Measurements from ENCODE around the gene JAK3. TPM values are rescaled to one million over a fixed set of nuclear protein-coding genes. Genes with fewer than 3 reads are reported as not detected.

The JAK3 gene
- total RNA-seq (2022) (not detected in 2 replicates), Bru-seq, nascent RNA (not detected), BruChase-seq, experiment 1, labeled RNA remaining after a 2-hour chase (percentile 1 among the genes with signal in this experiment), BruChase-seq, experiment 2, labeled RNA remaining after a 6-hour chase (percentile 7 among the genes with signal in this experiment)
- long read RNA-seq = 0 reads

DNA sequence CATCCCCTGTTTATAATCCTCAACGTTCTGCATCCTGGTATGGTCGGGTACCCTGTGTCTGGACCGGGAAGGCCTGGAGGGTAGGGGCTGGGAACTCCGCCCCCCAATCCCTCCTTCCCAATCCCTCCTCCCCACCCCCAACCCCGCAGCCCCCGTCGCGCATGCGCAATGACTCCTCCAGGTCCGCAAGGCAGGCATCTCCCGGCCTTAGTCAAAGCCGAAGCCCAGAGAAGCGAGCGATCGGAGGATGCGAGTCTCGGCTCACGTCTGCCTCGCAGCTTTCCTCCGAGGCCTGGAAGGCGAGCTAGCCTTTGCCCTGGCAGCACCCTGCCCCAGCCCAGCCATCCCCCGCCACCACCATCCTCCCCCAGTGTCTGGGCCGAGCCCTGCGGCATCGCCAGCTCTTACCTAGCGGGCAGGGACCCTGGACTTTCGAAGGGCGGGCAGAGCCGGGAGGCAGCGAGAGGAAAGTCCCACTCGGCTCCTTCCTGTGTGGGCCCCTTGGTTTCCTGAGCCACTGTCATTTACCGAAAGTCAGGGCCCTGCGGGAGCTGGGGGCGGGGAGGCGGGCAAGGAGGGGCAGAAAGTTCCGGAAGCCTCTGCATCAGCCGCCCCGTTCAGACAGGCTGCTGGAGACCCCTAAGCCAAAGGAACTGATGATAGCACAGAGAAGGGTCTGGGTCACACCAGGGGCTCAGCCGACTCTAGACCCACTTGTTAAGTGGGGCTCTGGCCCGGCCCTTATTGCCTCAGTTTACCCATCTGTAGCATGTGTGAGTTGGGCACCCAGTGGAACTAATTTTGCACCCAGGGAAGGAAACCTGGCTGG lies at the start of gene JAK3:
TSS of gene JAK3 (minus strand) at position 445 of the 829 bp plus-strand sequence. CDS start 3,565 bp downstream, outside the sequence.
- H3K4me3 Mint-ChIP-seq (ENCODE audit: unreplicated experiment) = no peak within 1 kb of the TSS
- no peaks in the 10 kb centered on the region for H3K9me3 ChIP-seq
- H3K36me3 ChIP-seq (ENCODE audit: control insufficient read depth, insufficient read depth, low read length) = no peaks in the 10 kb centered on the region
- H3K4me1 Mint-ChIP-seq (ENCODE audit: low read depth, unreplicated experiment) = no peaks in the 10 kb centered on the region
- no TSS peak for BruUV-seq (replicated peaks)
- H3K4me3 ChIP-seq (ENCODE audit: low read depth, low read length) = no peak within 1 kb of the TSS; the same call in 1 of the 2 replicates
- TF ChIP-seq CTCF (IDR thresholded peaks at IDR 0.05; ENCODE audit: insufficient read depth in 1 of 2, low read depth in 1 of 2, low read length in 1 of 2, severe bottlenecking in 1 of 2, unreplicated experiment in 1 of 2) = no peak
- DNase-seq = no peak
- no peaks in the 10 kb centered on the region for H3K9me3 Mint-ChIP-seq (ENCODE audit: unreplicated experiment)
- H3K36me3 Mint-ChIP-seq (ENCODE audit: insufficient read depth, unreplicated experiment) = no peaks in the 10 kb centered on the region
- H3K4me1 ChIP-seq = no peaks in the 10 kb centered on the region
- intact Hi-C loops (cut with micrococcal nuclease; ENCODE audit: unreplicated experiment) = no loop called here
- no peak within 1 kb of the TSS for H3K27ac Mint-ChIP-seq (ENCODE audit: unreplicated experiment)
- no peaks in the 10 kb centered on the region for H3K27me3 Mint-ChIP-seq (ENCODE audit: insufficient read depth, unreplicated experiment)
- ChIA-PET CTCF (no interaction called here), POLR2A (no interaction called here)
- H3K27me3 ChIP-seq (replicated peaks; ENCODE audit: control insufficient read depth, insufficient read depth, low read length) = no peaks in the 10 kb centered on the region

- H3K4me1 Mint-ChIP-seq (ENCODE audit: low read depth, unreplicated experiment) = no peaks in the 10 kb centered on the region
- H3K27me3 ChIP-seq (replicated peaks; ENCODE audit: control insufficient read depth, insufficient read depth, low read length) = no peaks in the 10 kb centered on the region
- H3K9me3 Mint-ChIP-seq (ENCODE audit: unreplicated experiment) = no peaks in the 10 kb centered on the region
- no peak overlapping the region for H3K4me3 Mint-ChIP-seq (ENCODE audit: unreplicated experiment)
- peaks cover 15% of the 10 kb centered on the region for H3K27me3 Mint-ChIP-seq (ENCODE audit: insufficient read depth, unreplicated experiment)
- TF ChIP-seq CTCF (IDR thresholded peaks at IDR 0.05; ENCODE audit: insufficient read depth in 1 of 2, low read depth in 1 of 2, low read length in 1 of 2, severe bottlenecking in 1 of 2, unreplicated experiment in 1 of 2) = no peak
- no peak overlapping the region for H3K4me3 ChIP-seq (ENCODE audit: low read depth, low read length)
- intact Hi-C loops (cut with micrococcal nuclease; ENCODE audit: unreplicated experiment) = no loop called here
- no peaks in the 10 kb centered on the region for H3K9me3 ChIP-seq
- no peak for DNase-seq
- H3K4me1 ChIP-seq = no peaks in the 10 kb centered on the region
- ChIA-PET POLR2A (no interaction called here), CTCF (no interaction called here)
- H3K27ac Mint-ChIP-seq (ENCODE audit: unreplicated experiment) = no peak overlapping the region
- H3K36me3 Mint-ChIP-seq (ENCODE audit: insufficient read depth, unreplicated experiment) = no peaks in the 10 kb centered on the region
- no peaks in the 10 kb centered on the region for H3K36me3 ChIP-seq (ENCODE audit: control insufficient read depth, insufficient read depth, low read length)
- no TSS peak for BruUV-seq (replicated peaks)
Measured at GRCh38 chr19:17893766-17894165, 46.0 kb upstream of the JAK3 start.

DNA sequence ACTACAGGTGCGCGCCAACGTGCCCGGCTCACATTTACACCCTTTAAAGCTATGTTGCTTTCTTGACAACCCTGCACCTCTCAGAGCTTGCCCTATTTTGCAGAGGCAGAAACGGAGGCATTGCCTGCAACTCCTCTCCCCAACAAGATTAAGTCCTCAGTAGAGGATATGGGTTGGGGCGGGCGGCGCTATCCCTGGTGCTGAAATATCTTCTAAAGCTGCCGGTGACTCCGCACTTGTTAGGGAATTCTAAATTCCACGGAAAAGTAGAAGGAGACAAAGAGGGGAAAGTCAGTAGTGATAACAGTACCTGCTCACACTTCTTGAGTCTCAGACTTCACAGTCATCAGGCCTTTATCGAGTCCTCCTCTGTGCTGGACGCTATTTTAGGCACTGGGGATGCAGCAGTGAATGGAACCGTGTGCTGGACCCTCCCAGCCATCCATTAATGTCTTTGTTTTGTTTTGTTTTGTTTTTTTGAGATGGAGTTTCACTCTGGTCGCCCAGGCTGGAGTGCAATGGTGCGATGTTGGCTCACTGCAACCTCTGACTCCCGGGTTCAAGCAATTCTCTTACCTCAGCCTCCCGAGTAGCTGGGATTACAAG lies 41.9 kb upstream of the JAK3 start:
- Mint-ChIP-seq H3K4me3 (ENCODE audit: unreplicated experiment) (no peak overlapping the region), H3K9me3 (ENCODE audit: unreplicated experiment) (no peaks in the 10 kb centered on the region), H3K27ac (ENCODE audit: unreplicated experiment) (no peak overlapping the region), H3K27me3 (ENCODE audit: insufficient read depth, unreplicated experiment) (peaks cover 12% of the 10 kb centered on the region), H3K4me1 (ENCODE audit: low read depth, unreplicated experiment) (no peaks in the 10 kb centered on the region), H3K36me3 (ENCODE audit: insufficient read depth, unreplicated experiment) (no peaks in the 10 kb centered on the region)
- Histone ChIP-seq H3K4me3 (ENCODE audit: low read depth, low read length) (no peak overlapping the region), H3K9me3 (no peaks in the 10 kb centered on the region), H3K27me3 (replicated peaks; ENCODE audit: control insufficient read depth, insufficient read depth, low read length) (no peaks in the 10 kb centered on the region), H3K4me1 (no peaks in the 10 kb centered on the region), H3K36me3 (ENCODE audit: control insufficient read depth, insufficient read depth, low read length) (no peaks in the 10 kb centered on the region)
- POLR2A ChIA-PET = no interaction called here
- no peak for TF ChIP-seq CTCF (IDR thresholded peaks at IDR 0.05; ENCODE audit: insufficient read depth in 1 of 2, low read depth in 1 of 2, low read length in 1 of 2, severe bottlenecking in 1 of 2, unreplicated experiment in 1 of 2)
- DNase-seq = peak; percentile 59 to 70
- CTCF ChIA-PET = no interaction called here
- no TSS peak for BruUV-seq (replicated peaks)
- intact Hi-C loops (cut with micrococcal nuclease; ENCODE audit: unreplicated experiment) = no loop called here

Measured in Caco-2 (cell line).